Endometrium (tissue), 2 donors: ENCODE data around the gene CPA5.
"Not testable (repeated sequence)": the region's sequence is repeated elsewhere in the genome, so short reads cannot be mapped to it uniquely, and the experiment has no call there.

ENCODE experiments used
- FAIRE-seq: peaks from 2 replicates; lab custom pipeline; 2012; peaks lifted over from hg19 to GRCh38; lab: Jason Lieb, UNC
- donor health status: control.
- donor health status: control.

Gene CPA5

GRCh38 chr7:130344271-130344866, at the start of gene CPA5:
Gene CPA5 (plus strand): TSS chr7:130344816. CDS start chr7:130346486, 1,670 bp downstream.
- FAIRE-seq = no peak

- no peak for FAIRE-seq
Observed at GRCh38 chr7:130296221-130296951, 48.2 kb upstream of the CPA5 start.

GRCh38 chr7:130297628-130298543, 46.7 kb upstream of the CPA5 start:
- no peak for FAIRE-seq

- no peak for FAIRE-seq
Observed at GRCh38 chr7:130298544-130299326, 45.9 kb upstream of the CPA5 start.

- no peak for FAIRE-seq
Observed at GRCh38 chr7:130299866-130300265, 44.8 kb upstream of the CPA5 start.

- peak; percentile 54 for FAIRE-seq
Observed at GRCh38 chr7:130301501-130302020, 43.1 kb upstream of the CPA5 start.

- no peak for FAIRE-seq
Observed at GRCh38 chr7:130302649-130303048, 42.0 kb upstream of the CPA5 start.

- no peak for FAIRE-seq
Observed at GRCh38 chr7:130303127-130303526, 41.5 kb upstream of the CPA5 start.

- FAIRE-seq = no peak
Observed at GRCh38 chr7:130303551-130303950, 41.1 kb upstream of the CPA5 start.

- no peak for FAIRE-seq
Observed at GRCh38 chr7:130303982-130304381, 40.6 kb upstream of the CPA5 start.

GRCh38 chr7:130304878-130305277, 39.7 kb upstream of the CPA5 start:
- no peak for FAIRE-seq

GRCh38 chr7:130305433-130306042, 39.1 kb upstream of the CPA5 start:
- no peak for FAIRE-seq

GRCh38 chr7:130309986-130310385, 34.6 kb upstream of the CPA5 start:
- no peak for FAIRE-seq

GRCh38 chr7:130314305-130314704, 30.3 kb upstream of the CPA5 start:
- no peak for FAIRE-seq

- FAIRE-seq = no peak
Observed at GRCh38 chr7:130319541-130319940, 25.1 kb upstream of the CPA5 start.

- not testable (repeated sequence) for FAIRE-seq
Observed at GRCh38 chr7:130321542-130322229, 22.9 kb upstream of the CPA5 start.

GRCh38 chr7:130322615-130323014, 22.0 kb upstream of the CPA5 start:
- FAIRE-seq = no peak

- FAIRE-seq = no peak
Observed at GRCh38 chr7:130324306-130324943, 20.2 kb upstream of the CPA5 start.

- FAIRE-seq = no peak
Observed at GRCh38 chr7:130329681-130330080, 14.9 kb upstream of the CPA5 start.
